ENCODE measurements around the gene EBF3.

EBF3 gene

GRCh38 chr10:129958629-129959543 is 5.2 kb downstream of the EBF3 start:
- no peak for DNase-seq

DNA sequence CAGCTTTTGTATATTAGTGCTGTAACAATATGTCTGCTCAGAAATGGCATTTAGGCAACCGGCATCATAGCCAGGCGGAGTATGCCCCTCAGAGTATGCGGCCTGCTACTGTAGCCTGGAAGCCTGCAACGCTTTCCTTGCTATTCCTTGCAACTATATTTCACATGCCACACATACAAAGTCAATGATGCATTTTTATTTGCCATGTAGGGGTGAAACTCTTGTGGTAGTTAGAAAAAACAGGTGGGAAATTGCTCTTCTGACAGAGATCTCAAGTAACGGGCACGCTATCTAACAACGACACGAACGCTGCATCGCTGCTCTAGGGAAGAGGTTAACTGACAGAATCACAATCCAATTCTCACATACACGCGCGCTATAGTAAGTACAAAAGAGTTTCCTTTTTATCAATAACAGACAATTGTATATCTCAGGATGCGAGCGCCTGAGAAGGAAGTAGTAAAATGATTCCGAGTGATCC is 5.9 kb downstream of the EBF3 start:
- DNase-seq, result no peak

- no peak for DNase-seq
Observed at GRCh38 chr10:129956876-129957673, 7.0 kb downstream of the EBF3 start.

DNA sequence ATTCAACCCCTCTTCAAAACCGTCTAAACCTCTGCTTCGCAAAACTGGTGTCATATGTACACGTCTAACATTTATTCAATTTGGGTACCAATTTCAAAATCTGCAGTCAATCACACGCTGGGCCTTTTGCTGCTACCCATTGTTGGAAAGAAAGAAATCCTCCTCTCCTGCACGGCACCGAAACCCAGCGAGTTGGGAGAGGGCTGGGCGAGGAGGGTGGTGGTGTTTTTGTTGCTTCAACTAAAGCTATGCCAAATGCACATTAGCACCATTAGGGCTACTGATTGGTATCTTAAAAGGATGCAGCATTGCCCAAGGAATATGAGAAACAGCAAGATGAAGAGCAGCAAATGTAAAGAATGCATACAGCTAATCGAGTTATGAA is 7.8 kb downstream of the EBF3 start:
- DNase-seq, result no peak

GRCh38 chr10:129955601-129956285 is 8.3 kb downstream of the EBF3 start:
- DNase-seq, result no peak

GRCh38 chr10:129954492-129955315 is 9.4 kb downstream of the EBF3 start:
- DNase-seq, result no peak

GRCh38 chr10:129953119-129954051 is 10.7 kb downstream of the EBF3 start:
- no peak for DNase-seq

DNA sequence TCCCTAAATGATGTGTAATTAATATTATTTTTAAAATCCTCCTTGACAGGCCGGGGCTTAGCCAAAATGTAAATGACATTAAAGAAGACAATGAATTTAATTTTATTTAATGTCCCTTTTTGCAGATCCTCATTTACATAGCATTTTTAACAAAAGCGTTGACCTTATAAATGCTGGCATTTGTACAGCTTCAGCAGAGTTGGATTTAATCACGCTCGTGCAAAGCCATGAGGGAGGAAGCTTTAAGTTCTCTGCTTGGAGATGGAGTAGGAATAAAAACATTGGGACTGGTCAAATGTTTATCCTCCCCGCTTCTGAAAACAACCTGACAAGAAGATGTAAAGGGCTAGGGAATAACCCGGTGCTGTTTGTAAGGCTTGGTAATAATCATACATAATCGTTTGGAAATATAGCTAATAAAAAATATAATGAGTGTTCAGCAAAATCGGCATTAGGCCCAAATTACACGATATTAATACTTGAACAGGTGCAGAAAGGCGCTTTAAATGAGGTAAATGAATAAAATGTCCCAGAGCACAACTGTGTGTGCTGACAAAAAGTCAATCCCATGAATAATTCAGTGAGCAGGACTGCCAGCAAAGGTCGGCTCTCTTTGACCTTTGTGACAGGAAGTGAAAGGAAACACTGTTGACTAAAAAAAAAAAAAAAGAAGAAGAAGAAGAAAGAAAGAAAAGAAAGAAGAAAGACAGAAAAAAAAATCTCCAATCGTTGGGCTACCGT is 11.5 kb downstream of the EBF3 start:
- DNase-seq, result no peak

DNA sequence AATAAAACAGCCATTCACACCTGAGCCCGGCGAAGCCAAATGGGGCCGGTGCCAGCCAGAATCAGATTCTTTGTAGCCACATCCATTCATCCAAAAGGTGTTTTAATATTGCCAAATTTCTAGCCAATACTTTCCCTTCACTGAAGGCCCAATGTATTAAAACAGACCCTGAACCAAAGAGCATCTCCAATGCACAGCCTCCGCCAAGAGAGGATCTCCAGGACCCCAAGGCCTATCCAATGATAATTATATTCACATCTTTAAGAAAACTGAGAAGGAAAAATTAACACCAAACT is 12.2 kb downstream of the EBF3 start:
- DNase-seq, result no peak

- no peak for DNase-seq
Observed at GRCh38 chr10:129951101-129951969, 12.7 kb downstream of the EBF3 start.

DNA sequence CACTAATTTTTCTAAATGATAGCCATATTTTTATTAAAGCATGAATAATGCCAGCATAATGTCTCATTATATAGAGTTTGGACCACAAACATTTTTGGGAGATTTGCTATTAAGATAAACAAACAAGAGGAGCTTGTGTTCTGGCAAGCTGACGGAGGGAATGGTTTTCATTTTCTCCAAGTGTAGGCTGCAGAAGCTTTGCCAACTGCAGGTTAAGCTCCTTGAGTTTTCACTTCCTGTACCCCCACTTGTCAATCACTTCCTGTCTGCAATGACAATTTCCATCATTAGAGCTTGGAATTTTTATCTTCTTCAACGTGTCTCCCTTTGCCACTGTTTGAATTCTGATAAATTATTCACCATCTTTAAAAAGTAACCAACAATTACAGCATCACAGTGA is 13.4 kb downstream of the EBF3 start:
- no peak for DNase-seq

- DNase-seq, result no peak
Observed at GRCh38 chr10:129949891-129950291, 14.2 kb downstream of the EBF3 start.

- DNase-seq, result no peak
Observed at GRCh38 chr10:129949411-129949810, 14.7 kb downstream of the EBF3 start.

GRCh38 chr10:129946859-129947258 is 17.2 kb downstream of the EBF3 start:
- no peak for DNase-seq

DNA sequence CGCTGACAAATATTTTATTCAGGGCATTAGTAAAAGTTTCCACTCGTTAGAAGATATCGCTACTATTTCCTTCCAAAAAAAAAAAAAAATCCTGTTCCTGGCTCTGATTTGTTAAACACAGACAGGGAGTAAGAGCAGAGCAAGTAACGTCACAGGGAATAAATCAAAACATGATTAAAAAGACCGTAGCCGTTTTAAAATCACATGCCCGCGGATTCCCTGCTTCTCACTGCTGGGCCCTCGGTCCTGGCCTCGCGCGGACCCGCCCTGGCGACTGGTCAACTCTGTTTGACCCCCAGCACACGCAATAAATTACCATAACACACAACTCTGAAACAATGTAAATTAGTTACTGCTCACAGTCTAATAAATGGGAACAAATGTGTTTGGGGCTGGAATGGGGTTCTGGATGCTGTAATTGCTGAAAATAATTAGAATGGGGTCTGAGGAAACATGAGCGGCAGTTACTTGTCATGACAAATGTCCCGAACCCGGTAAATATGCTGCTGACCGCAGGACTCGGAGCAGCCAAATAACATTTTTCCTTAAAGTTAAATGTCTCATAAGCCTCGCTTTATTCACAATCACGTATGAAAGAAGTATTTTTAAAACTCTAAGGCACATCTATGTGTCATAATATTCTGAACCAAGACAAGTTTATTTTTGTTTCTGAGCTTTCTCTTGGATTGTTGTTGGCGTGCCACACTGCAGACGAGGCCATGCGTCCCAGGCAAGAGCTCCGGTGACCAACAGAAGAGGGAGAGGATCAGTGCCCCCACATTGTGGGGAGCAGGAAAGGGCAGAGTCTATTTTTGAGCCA is 17.9 kb downstream of the EBF3 start:
- no peak for DNase-seq

DNA sequence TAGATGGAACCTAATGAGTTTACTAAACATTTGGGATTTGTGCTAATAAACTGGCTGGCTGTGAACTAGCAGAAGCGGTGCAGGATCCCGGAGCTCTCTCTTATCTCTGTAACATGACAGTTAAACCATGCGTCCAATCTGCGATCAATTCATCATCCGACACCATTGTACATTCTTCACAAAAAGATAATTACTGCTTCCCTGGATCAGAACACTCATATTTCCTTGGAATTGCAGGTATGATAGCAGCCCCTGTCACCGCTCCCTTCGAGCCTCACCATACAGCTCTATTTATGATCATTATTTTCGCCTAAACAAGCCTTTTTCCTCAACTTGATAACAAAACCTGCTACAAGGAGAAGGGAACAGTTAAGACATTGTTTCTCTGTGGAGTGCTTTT is 18.5 kb downstream of the EBF3 start:
- no peak for DNase-seq

- no peak for DNase-seq
Observed at GRCh38 chr10:129945064-129945463, 19.0 kb downstream of the EBF3 start.

GRCh38 chr10:129944456-129944855 is 19.6 kb downstream of the EBF3 start:
- DNase-seq, result no peak

Measured in midbrain (tissue), 1 donor.